Stimulated activated CD4-positive, alpha-beta T cell treated with anti-CD3 and anti-CD28 coated beads, TNF-alpha, amount 100 ng/mL, for 1 hour (primary cell): ENCODE measurements around the gene RAB8A.

Source experiments
- DNase-seq, 3 donors: peaks; one replicate each; pipeline ENCODE4 v3.0.0-alpha.2; 2020; ENCODE audit warnings: low read depth in 3 of 3, low spot score in 1 of 3

Gene RAB8A

GRCh38 chr19:16111160-16111908 is at the start of gene RAB8A:
Gene RAB8A (plus strand): TSS chr19:16111889. CDS start chr19:16111902, 13 bp downstream.
- peak; percentile 97 to 100 (median 100) for DNase-seq

- DNase-seq = no peak
These were observed 49.7 kb upstream of the RAB8A start for GRCh38 chr19:16061943-16062342.

- peak in 1 of 3 donors; percentile 65 for DNase-seq
These were observed 48.9 kb upstream of the RAB8A start for GRCh38 chr19:16062789-16063188.

- no peak for DNase-seq
These were observed 47.3 kb upstream of the RAB8A start for GRCh38 chr19:16064209-16064889.

- no peak for DNase-seq
These were observed 45.0 kb upstream of the RAB8A start for GRCh38 chr19:16066611-16067104.

- no peak for DNase-seq
These were observed 44.3 kb upstream of the RAB8A start for GRCh38 chr19:16067205-16067938.

- no peak for DNase-seq
These were observed 42.9 kb upstream of the RAB8A start for GRCh38 chr19:16068696-16069259.

GRCh38 chr19:16069813-16070365 is 41.8 kb upstream of the RAB8A start:
- no peak for DNase-seq

- DNase-seq = peak; percentile 52 to 84 (median 71)
These were observed 41.2 kb upstream of the RAB8A start for GRCh38 chr19:16070366-16070990.

- DNase-seq = no peak
These were observed 40.5 kb upstream of the RAB8A start for GRCh38 chr19:16071072-16071691.

- DNase-seq = no peak
These were observed 38.2 kb upstream of the RAB8A start for GRCh38 chr19:16073481-16073880.

GRCh38 chr19:16073988-16074387 is 37.7 kb upstream of the RAB8A start:
- no peak for DNase-seq

GRCh38 chr19:16074488-16075365 is 37.0 kb upstream of the RAB8A start:
- no peak for DNase-seq

- DNase-seq = no peak
These were observed 36.1 kb upstream of the RAB8A start for GRCh38 chr19:16075430-16076153.

GRCh38 chr19:16076154-16076957 is 35.3 kb upstream of the RAB8A start, which contains the start of gene TPM4:
Gene TPM4 (plus strand): TSS chr19:16076495. CDS start chr19:16076566, 71 bp downstream.
- DNase-seq = peak; percentile 59 to 64 (median 63)

GRCh38 chr19:16076958-16077611 is 34.6 kb upstream of the RAB8A start:
- DNase-seq = no peak
